Esophagus squamous epithelium (tissue), 4 donors: Measurements from ENCODE around the gene NARS2.

Experiments used
- CTCF ChIP-seq, 6 experiments: fragments of 450-650 bp in 4 of 6; fragments of 200-600 bp in 2 of 6; sonication (generic) in 2 of 6; IDR thresholded peaks; one replicate each; pipeline ENCODE4 v1.5.1; 2016 to 2019; ENCODE audit warnings: antibody characterized with exemption in 6 of 6, mild to moderate bottlenecking in 4 of 6, moderate library complexity in 4 of 6
- POLR2A ChIP-seq, 4 donors: fragments of 450-650 bp; IDR thresholded peaks; one replicate each; pipeline ENCODE4 v1.6.1; 2017; ENCODE audit warnings: antibody characterized with exemption in 4 of 4, mild to moderate bottlenecking in 4 of 4, moderate library complexity in 3 of 4

GRCh38 chr11:78532991-78533390 lies 41.7 kb downstream of the NARS2 start:
- TF ChIP-seq CTCF (IDR thresholded peaks at IDR 0.05) (no peak), POLR2A (IDR thresholded peaks at IDR 0.05) (no peak)
